GM19467 (cell line): ENCODE measurements around the gene MYOM1.

Experiments
- ATAC-seq: cut with Tn5 transposase; IDR thresholded peaks from one replicate; pipeline ENCODE4 v1.9.1; 2021; ENCODE audit warnings: mild to moderate bottlenecking, moderate library complexity; ENCODE audit not compliant: unreplicated experiment

Gene MYOM1

DNA sequence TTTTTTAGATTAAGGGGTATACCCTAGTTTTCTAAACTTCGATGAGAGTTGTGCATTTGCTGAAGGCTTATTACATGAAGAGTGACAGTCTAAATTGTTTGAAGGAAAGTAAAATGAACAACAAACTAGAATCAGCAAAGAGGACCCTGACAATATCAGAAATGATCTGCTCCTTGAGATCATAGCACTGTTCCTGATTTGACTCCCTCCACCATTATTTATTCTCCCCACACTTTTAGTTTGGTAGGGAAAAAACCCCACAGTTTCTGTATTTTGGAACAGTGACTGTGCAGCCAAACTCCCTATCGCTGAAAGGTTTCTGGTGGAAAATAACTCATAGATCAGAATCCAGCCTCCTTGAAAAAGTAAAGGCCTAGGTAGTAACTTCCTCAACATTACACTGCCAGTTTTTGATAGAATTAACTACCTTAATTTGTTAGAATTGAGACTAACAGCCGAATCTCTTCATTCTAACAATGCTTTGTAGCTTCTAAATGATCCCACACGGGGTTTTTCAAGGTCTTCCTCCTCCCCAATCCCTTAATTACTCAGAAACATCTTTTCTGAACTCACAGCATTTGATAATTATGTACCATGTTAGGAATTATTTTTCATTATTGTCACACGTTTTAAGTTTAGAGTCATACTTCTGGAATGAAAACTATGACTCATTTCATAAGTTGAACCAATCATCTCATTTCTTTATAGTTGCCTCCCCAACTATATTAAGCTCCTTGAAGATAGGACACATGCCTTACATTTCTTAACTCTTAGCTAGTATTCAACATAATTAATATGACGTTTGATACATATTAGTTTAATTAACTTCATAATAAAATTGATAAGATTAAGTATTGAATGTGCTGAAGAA lies 30.7 kb upstream of the MYOM1 start:
- ATAC-seq = no peak

DNA sequence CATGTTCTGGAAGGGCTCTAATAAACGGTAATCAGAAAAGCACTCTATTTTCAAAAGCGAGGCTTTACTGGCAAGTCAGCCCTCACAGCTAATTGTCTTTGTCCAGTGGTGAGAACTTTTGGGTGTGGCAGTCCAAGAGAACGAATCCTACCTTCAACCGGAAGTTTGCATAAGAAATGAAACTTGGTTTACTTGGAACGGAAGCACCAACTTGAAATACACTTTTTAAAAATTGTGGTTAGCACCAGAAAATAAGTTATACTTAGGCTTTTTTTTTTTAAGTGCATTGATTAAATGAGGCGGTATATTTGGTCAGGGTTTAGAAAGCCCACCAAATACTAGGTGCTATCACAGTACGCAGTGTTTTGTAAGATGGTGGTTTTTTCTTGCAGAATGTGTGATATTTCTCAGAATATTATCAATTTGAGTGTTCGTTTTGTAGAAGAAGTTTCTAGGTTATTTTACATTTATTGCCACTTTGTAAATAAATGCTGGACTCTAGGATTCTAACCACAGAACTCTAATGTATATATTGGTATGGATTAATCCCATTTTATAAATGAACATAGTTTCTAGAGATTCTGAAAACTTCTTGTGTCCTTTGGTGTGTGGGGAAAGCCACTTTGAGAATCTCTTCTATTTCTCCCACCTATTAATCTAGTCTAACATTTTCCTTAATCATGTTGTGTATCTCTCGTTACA lies 29.0 kb upstream of the MYOM1 start:
- no peak for ATAC-seq

DNA sequence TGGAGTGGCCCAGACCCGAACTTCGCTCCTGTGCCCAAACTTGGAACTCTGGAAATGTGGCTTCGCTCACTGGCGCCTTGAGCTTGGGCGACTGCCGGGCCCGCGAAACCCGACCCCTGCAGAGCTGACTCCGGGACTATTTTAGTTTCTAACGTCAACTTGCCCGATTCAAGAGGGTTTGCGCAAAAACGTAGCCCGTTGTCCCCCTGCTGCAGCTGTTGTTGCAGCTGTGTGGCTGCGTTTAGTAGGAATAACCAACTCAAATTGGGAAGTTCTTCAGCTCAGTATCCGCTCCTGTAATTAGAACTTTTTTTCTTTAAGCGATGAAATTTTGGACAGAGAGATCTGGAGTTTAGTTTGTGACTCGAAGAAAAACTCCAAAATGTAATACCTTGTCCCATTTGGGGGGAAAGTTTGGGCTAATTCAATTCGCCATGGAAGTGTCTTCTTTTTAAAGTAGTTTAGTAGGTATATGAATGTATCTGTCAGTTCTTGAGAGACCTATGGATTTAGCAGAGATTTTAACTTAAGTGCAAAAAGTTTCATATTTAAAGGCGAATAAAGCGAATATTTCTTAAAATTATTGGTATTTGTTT lies 28.4 kb upstream of the MYOM1 start:
- no peak for ATAC-seq

DNA sequence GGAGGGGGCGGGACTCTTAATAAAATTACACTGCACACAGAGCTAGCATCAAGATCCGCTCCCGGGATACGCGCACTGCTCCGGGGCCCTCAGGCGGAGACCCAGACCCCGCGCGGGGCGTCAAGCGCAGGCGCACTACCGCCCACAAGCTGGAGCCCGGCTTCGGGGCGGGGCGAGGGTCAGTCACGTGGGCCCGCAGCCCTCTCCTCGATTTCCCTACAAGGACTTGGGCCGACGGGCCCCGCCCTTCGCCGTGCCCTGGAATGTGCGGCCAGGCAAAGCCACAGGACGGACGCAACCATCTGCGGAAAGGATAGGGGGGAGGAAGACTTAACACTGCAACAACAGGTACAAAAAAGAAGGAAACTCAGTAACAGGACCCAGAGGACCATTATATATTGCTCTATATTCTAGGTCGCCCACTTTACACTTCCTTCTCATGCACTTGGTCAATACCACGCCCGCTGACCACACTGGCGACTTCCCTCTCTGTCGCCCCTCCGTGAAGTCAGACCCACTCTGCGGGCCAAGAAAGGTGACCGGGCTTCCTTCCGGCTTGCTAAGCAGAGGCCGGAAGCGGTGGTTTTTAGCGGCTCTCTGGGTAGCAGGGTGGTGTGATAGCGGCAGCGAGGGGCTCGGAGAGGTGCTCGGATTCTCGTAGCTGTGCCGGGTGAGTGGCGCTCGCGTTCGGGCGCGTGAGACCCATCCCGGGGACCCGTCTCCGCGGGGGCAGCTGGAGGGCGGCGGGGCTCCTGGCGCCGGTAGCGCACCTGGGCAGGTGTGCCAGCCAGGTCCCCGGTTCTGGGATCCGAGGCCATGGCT lies 27.7 kb upstream of the MYOM1 start, which contains the start of gene MYL12A:
MYL12A (plus strand) TSS at position 562 of the 822 bp plus-strand sequence. CDS start 5,447 bp downstream, outside the sequence.
- peak; percentile 76 for ATAC-seq

DNA sequence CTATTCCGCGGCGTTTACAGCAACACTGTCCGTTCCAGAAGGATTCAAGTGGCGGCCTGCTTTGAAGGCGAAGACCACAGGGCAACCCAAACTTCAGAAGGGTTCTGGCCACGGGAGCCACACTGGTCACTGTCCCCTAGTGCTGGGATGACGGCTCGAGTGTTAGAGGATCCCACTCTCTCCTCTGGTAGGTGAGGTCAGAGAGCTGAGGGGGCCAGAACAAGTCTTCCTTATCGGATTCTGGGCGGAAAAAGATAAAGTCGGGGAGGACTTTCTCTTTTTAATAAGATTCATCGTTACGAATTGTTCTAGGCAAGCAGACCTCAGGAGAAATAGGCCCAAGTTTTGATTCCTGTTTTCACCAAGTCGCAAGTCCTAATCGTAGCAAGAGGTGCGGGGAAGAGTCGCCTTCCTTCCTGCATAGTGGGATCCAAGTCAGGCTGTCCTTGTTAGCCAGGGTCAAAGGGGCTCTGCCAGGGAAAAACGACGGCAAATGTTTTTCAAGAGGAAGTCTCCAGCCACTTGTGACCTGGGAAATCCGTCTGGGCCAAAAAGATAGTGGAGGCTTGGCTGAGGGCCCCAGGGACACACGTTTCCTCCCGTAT lies 27.0 kb upstream of the MYOM1 start:
- peak; percentile 3 for ATAC-seq

DNA sequence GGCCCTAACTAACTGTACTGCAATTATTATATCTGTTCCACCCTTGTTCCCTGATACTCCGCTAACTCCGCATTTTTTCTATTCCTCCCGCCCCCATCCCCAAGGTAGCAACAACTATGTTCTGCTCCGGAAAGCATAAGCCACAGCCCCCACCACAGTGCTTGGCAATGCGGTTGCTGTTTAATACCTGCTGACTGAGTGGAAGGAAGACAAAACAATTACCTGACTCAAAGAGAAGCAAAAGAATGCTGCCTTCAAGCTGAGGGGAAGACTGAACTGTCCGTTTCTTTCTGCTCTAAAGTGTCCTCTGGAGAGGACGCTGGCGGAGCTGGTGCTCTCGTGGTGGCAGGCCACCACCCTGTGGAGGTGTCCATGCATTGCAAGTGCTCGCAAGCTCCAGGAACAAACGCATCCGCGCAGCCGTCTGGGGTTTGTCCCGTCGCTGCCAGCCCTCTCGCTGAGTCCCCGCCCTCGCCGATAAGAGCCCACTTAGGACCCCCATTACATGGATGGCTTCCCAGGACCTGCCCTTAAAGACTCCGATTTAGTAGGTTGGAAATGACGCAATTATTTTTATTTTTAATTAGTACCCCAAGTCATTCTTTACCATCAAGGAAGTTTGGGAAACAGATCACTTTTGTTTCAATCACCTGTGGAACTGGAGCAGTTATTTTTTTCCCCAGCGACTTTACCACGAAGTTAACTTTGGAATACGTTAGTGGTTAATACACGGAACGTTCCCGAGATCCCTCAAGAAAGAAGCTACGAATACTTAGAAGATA lies 26.3 kb upstream of the MYOM1 start:
- ATAC-seq = peak; percentile 42

DNA sequence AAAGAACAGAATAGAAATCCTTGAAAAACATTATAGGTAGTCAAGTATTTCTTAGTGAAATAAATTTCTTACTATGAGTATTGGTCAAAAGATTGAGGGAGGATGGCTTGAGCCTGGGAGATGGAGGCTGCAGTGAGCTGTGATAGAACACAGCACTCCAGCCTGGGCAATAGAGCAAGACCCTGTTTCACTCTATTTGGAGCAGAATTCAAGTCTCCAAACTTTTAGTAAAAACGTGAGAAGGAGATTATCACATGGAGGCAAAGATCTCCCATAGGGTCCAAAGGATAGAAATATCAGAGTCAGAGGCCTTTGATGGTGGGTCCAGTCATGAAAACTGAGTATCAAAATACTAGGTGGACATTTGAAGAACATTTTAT lies 25.4 kb upstream of the MYOM1 start:
- ATAC-seq = no peak

DNA sequence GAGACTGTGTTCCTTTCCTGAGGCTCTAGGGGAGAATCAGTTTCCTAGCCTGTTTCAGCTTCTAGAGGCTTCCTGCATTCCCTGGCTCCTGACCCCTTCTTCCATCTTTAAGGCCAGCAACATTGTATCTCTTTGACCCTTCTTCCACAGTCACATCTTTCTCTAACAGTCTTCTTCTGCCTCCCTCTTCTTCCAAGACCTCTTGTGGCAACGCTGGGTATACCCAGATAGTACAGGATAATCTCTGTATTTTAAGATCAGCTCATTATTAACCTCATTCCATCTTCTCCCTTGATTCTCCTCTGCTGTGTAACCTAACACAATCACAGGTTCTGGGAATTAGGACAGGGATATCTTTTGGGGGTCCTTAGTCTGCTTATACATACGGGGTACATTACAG lies 19.0 kb upstream of the MYOM1 start:
- ATAC-seq = no peak

DNA sequence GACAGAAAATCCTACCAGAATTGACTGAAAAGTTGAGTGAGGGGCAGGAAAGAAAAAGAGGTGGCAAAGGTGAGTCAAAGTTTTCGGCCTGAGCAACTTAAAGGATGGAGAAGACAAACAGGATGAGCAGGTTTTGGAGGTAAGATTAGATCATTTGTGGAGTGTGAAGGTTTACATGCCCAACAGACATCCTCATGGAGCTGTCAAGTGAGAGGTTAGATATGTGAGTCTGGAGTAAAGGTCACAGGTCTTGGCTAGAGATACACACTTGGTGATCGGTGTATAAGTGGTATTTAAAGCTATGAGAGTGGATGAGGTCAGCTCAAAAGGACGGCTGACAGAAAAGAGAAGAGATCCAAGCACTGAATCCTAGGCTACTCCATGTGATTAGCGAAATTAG lies 16.7 kb upstream of the MYOM1 start:
- ATAC-seq = no peak

DNA sequence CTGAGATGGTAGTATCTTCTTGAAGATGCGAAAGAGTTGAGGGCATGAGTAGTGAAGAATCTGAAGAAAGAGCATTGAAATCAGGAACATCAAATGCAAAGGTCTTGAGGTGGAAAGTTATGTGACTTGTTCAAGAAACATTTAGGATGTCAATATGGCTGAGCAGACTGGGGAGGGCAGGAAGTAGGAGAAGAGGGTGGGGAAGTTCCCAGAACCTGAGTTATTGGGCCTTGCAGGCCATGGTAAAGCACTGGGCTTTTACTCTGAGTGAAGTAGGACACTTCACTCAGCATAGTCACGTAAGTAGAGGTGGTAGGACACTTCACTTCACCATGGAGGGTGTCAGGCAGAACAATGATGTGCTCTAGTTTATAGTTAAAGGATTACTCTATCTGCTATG lies 16.1 kb upstream of the MYOM1 start:
- ATAC-seq = no peak

DNA sequence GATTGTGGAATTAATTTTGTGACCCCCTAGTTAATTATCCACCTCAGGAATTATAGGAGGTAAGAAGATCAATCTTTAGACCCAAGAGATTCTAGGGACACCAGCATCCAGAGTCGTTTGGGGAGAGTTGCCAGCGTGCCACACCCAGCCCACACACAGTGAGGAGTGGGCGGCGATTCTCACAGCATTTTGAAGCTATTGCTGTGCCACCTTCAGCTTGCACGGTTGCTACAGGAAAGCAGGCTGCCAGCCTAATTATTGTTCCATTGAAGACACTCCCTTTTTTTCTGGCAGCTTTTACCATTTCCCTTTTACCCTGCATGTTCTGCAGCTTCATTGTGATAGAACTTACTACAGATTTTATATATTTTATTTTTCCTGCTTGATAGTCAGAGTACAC lies 14.7 kb upstream of the MYOM1 start:
- no peak for ATAC-seq

DNA sequence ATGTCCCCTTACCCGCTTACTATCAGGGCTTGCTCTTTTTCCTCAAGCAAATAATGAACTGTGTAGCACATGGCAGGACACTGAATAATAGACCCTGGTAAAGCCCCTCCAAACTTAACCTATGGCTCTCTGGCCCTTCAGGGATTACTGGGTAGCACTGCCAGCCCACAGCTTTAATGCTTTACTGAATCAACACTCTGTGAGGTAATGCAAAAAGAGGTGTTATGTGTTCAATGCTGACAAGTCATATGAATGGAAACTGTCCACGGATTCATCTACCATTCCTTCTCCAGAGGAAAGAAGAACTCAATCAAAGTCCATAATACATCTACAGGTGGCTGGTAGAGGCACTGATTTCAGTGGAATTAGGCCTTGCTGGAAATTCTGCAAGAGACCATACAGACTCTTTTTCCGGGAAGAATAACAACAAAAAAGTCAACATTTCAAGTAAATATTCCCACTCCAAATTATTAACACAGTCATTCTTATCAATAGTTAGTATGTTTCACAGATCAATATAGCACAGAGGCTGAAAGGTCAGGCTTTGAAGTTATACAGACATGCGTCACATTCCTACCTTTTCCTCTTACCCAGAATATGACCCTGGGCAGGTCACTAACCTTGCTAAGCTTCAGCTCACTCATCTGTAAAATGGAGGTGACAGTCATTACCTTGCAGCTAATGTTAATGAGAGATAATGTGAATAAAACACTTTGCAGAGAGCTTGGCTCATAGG lies 13.8 kb upstream of the MYOM1 start:
- no peak for ATAC-seq

DNA sequence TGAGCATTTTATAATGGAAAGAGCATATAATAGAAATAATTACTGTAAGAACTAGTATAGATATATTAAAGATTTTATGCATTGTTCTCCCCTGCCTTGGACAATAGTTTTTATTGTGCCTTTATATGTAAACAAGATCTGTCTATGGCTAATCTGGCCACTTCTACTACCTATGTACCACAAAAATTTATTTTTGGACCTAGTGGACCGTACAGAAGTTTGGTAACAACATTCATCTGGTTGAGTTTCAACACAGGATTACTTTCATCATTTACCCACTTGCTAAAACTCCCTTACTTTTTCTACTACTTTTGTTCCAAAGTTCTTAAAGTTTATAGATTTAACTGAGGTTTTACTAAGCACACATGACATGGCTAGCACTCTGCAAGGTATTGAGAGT lies 13.2 kb upstream of the MYOM1 start:
- ATAC-seq = no peak

DNA sequence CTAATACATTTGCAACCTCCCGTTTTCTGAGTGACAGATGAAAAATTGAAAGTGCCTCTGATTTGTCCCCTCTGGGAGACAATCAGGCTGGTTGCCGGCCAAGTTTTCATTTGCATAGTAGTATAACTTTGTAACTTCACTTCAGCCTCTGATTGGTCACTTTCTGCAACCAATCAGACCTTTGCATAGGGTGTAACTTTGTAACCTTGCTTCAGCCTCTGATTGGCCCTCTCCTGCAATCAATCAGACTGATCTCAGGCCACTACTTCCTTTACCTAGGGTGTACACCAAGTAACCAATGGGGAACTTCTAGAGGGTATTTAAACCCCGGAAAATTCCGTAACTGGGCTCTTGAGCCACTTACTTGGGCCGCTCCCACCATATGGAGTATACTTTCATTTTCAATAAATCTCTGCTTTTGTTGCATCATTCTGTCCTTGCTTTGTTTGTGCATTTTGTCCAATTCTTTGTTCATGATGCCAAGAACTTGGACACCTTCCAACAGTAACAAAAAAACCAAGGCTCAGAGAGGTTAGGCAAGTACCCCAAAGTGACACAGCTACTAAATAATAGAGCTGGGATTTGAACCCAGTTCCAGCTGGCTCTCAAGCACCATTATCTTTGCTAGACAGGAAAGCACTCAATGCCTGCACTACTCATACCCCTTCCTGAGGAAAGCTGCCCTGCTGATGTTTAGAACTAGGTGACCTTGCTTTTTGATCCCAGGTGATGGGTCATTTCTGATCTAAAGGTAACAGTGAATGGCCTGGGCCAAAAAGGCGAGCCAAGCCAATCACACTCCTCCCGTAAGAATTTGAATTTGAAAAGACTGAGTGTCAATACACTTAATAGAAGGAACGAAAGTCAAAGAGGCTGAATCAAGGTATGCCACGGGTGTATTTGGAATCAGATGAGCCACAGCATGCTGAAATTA lies 10.9 kb upstream of the MYOM1 start:
- ATAC-seq = no peak

DNA sequence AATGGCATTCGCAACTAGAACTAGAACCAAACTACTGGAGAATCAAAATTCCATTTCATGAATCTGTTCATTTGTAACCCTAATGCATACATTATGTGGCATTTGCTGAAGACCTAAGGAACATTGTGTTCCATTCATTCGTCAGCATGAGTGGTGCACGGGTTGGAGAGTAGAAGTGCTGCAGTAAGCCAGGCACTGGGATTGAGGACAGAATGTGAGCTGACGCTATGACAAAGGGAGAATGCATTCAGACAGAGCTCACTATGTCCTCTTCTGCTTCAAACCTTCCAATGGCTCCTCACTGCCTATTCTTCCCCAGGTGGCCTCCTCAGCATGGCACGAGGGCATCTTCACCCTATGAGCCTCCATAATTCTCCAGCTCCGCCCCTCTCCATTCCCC lies 6.3 kb upstream of the MYOM1 start:
- ATAC-seq = no peak

DNA sequence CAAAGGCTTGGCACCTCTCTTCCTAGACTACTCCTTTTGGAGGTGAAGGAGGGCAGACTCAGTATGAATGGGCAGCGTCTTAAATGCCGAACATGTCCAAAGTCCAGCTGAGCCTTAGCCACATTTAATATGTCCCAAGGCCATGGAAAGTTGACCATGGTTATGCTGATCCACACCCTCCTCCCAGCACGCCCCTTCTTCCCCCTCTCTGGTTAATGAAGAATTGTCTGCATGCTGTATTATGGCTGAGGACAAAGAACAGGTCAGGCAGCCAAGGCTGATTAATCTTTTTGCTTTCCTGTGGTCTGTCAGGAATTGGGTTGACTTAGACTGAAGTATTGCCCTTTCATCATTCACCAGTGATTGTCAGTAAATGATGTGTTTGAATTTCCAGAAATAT lies 5.8 kb upstream of the MYOM1 start:
- no peak for ATAC-seq

DNA sequence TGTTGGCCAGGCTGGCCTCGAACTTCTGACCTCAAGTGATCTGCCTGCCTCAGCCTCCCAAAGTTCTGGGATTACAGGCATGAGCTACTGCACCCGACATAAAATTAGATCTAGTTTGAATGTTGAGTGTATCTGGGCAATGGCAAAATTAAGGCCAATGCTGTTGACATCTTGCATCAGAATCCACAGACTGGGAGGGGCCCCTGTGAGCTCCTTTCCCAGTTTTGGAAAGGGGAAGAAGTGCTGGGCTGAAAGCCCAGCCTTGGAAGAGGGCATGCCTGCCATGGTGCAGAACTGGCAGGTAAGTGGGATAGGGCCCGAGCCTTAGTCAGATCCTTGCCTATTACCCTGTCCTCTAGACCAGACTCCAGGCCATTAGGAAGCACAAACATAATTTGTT lies 4.5 kb upstream of the MYOM1 start:
- ATAC-seq = no peak

DNA sequence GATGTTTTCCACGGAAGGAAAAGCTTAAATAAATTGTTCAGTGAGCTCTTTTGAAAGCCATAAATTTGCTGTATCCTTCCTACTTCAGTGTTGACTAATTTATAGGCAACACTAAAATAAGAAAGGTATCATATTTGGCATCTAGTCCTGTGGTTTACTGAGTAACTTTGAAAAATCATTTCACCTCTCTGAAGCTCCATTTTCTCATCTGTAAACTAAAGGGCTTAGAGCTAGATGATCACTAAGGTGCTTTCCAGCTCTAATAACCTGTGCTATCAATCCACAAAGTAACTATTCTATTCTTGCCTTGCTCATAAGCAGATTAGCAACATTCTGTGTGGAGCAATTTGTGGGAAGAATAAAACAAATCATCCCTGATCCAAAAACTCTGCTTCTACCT lies 3.6 kb upstream of the MYOM1 start:
- no peak for ATAC-seq
